ENCODE data around the gene NCKAP1.
"Not testable (repeated sequence)": the region's sequence is repeated elsewhere in the genome, so short reads cannot be mapped to it uniquely, and the experiment has no call there.

Gene NCKAP1

GRCh38 chr2:182907081-182907830, 131.0 kb downstream of the NCKAP1 start:
- no peak for DNase-seq (ENCODE audit: low read depth)

GRCh38 chr2:182906454-182906853, 131.8 kb downstream of the NCKAP1 start:
- DNase-seq (ENCODE audit: low read depth), result no peak

GRCh38 chr2:182904844-182905243, 133.4 kb downstream of the NCKAP1 start:
- no peak for DNase-seq (ENCODE audit: low read depth)

GRCh38 chr2:182903566-182903965, 134.7 kb downstream of the NCKAP1 start:
- no peak for DNase-seq (ENCODE audit: low read depth)

- DNase-seq (ENCODE audit: low read depth), result no peak
These were observed 136.5 kb downstream of the NCKAP1 start for GRCh38 chr2:182901748-182902147.

GRCh38 chr2:182898718-182899117, 139.5 kb downstream of the NCKAP1 start:
- DNase-seq (ENCODE audit: low read depth), result no peak

GRCh38 chr2:182897137-182897536, 141.1 kb downstream of the NCKAP1 start:
- DNase-seq (ENCODE audit: low read depth), result no peak

GRCh38 chr2:182895798-182896197, 142.5 kb downstream of the NCKAP1 start:
- no peak for DNase-seq (ENCODE audit: low read depth)

GRCh38 chr2:182895169-182895568, 143.1 kb downstream of the NCKAP1 start:
- DNase-seq (ENCODE audit: low read depth), result no peak

- DNase-seq (ENCODE audit: low read depth), result no peak
These were observed 144.1 kb downstream of the NCKAP1 start for GRCh38 chr2:182894174-182894573.

- DNase-seq (ENCODE audit: low read depth), result no peak
These were observed 144.6 kb downstream of the NCKAP1 start for GRCh38 chr2:182893666-182894065.

GRCh38 chr2:182893035-182893434, 145.2 kb downstream of the NCKAP1 start:
- DNase-seq (ENCODE audit: low read depth), result not testable (repeated sequence)

GRCh38 chr2:182891611-182892010, 146.6 kb downstream of the NCKAP1 start:
- DNase-seq (ENCODE audit: low read depth), result no peak

- DNase-seq (ENCODE audit: low read depth), result no peak
These were observed 147.4 kb downstream of the NCKAP1 start for GRCh38 chr2:182890773-182891378.

- no peak for DNase-seq (ENCODE audit: low read depth)
These were observed 148.0 kb downstream of the NCKAP1 start for GRCh38 chr2:182890305-182890704.

- DNase-seq (ENCODE audit: low read depth), result no peak
These were observed 150.4 kb downstream of the NCKAP1 start for GRCh38 chr2:182887753-182888415.

- no peak for DNase-seq (ENCODE audit: low read depth)
These were observed 151.2 kb downstream of the NCKAP1 start for GRCh38 chr2:182887093-182887492.

GRCh38 chr2:182885771-182886170, 152.5 kb downstream of the NCKAP1 start:
- DNase-seq (ENCODE audit: low read depth), result no peak

- no peak for DNase-seq (ENCODE audit: low read depth)
These were observed 154.8 kb downstream of the NCKAP1 start for GRCh38 chr2:182883451-182883850.

GRCh38 chr2:182880100-182880499, 158.2 kb downstream of the NCKAP1 start:
- DNase-seq (ENCODE audit: low read depth), result not testable (repeated sequence)

GRCh38 chr2:182876653-182877052, 161.6 kb downstream of the NCKAP1 start:
- not testable (repeated sequence) for DNase-seq (ENCODE audit: low read depth)

GRCh38 chr2:182870227-182870626, 168.0 kb downstream of the NCKAP1 start:
- no peak for DNase-seq (ENCODE audit: low read depth)
